ENCODE results near the gene SLC35A4. TPM values are rescaled to one million over a fixed set of nuclear protein-coding genes. Genes with fewer than 3 reads are reported as not detected.
A peak's percentile ranks its signal among the peaks of the same experiment; 100 is the strongest.
"Not testable (repeated sequence)": the region's sequence is repeated elsewhere in the genome, so short reads cannot be mapped to it uniquely, and the experiment has no call there.

The SLC35A4 gene
- total RNA-seq, 4 donors from 2014 or later: 41.4 to 56.9 (median 52.6) TPM

DNA sequence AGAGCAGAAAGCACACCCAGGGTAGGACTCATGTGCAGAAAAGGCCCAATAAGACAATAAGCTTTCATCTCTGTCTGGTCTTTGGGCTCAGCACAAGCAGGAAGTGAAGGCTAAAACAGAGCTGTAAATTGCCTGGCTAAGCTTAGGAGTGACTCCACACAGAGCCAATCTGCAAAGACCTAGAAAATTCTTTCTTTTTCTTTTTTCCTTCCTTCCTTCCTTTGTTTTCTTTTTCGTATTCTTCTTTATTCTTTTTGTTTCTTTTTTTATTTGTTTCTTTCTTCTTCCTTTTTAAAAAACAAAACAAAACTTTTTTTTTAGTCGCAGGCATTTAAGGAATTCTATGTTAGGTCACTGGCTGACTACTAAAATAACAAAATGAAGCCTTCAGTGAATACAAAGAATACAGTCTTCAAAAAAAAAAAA is 12.2 kb downstream of the SLC35A4 start:
- Histone ChIP-seq H3K27me3 (no peaks in the 10 kb centered on the region), H3K9me3 (no peaks in the 10 kb centered on the region), H3K4me1 (peaks cover 0 to 3% (median 0%) of the 10 kb centered on the region in 3 donors), H3K36me3 (no peaks in the 10 kb centered on the region), H3K4me3 (no peak overlapping the region), H3K27ac (peak overlapping the region in 3 of 4 donors; percentile 0 to 61 (median 31))
- 63 to 69% methylated on average over 2 of the region's 2 CpGs for WGBS, 2 donors
- DNase-seq: no peak
- intact Hi-C loops (cut with DNase I): no loop called here
- TF ChIP-seq, protein P1, sequence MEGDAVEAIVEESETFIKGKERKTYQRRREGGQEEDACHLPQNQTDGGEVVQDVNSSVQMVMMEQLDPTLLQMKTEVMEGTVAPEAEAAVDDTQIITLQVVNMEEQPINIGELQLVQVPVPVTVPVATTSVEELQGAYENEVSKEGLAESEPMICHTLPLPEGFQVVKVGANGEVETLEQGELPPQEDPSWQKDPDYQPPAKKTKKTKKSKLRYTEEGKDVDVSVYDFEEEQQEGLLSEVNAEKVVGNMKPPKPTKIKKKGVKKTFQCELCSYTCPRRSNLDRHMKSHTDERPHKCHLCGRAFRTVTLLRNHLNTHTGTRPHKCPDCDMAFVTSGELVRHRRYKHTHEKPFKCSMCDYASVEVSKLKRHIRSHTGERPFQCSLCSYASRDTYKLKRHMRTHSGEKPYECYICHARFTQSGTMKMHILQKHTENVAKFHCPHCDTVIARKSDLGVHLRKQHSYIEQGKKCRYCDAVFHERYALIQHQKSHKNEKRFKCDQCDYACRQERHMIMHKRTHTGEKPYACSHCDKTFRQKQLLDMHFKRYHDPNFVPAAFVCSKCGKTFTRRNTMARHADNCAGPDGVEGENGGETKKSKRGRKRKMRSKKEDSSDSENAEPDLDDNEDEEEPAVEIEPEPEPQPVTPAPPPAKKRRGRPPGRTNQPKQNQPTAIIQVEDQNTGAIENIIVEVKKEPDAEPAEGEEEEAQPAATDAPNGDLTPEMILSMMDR (IDR thresholded peaks at IDR 0.05): no peak
- TF ChIP-seq POLR2A (IDR thresholded peaks at IDR 0.05): no peak

DNA sequence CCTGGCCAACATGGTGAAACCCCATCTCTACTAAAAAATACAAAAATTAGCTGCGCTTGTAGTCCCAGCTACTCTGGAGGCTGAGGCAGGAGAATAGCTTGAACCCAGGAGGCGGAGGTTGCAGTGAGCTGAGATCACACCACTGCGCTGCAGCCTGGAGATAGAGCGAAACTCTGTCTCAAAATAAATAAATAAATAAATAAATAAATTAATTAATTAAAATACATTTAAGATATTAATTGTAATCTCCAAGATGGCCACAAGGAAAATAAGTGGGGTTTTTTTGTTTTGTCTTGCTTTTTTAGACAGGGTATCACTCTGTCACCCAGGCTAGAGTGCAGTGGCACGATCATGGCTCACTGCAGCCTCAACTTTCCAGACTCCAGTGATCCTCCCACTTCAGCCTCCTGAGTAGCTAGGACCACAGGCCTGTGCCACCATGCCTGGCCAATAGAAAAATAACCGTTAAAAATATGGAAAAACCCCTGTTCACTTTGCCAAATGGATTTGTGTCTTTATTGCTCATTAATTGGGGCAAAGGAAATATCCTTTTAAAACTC is 14.6 kb downstream of the SLC35A4 start:
- intact Hi-C loops (cut with DNase I); H3K27ac ChIP-seq; H3K27me3 ChIP-seq; H3K4me1 ChIP-seq; DNase-seq; H3K9me3 ChIP-seq; H3K4me3 ChIP-seq; H3K36me3 ChIP-seq: not testable (repeated sequence)
- WGBS, 2 donors: 88 to 91% methylated on average over 6 of the region's 6 CpGs

DNA sequence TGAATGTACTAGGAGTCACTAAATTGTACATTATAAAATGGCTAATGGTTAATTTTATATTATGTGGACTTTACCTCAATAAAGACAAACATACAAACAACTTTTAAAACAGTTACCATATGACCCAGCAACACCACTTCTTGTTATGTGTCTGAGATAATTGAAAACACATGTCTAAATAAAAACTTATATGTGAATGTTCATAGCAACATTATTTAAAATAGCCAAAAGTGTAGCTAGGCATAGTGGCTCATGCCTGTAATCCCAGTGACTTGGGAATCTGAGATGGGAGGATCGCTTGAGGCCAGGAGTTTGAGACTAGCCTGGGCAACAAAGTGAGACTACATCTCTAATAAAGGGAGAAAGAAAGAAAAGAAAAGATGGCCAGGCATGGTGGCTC is 22.9 kb downstream of the SLC35A4 start:
- Histone ChIP-seq H3K27me3 (no peaks in the 10 kb centered on the region), H3K4me3 (no peak overlapping the region), H3K4me1 (peaks cover 0 to 27% (median 0%) of the 10 kb centered on the region in 3 donors), H3K36me3 (no peaks in the 10 kb centered on the region), H3K27ac (no peak overlapping the region), H3K9me3 (no peaks in the 10 kb centered on the region)
- intact Hi-C loops (cut with DNase I): no loop called here
- DNase-seq: no peak
- no peak for TF ChIP-seq POLR2A (IDR thresholded peaks at IDR 0.05)
- WGBS, 2 donors: 87 to 94% methylated on average over 1 of the region's 1 CpG

DNA sequence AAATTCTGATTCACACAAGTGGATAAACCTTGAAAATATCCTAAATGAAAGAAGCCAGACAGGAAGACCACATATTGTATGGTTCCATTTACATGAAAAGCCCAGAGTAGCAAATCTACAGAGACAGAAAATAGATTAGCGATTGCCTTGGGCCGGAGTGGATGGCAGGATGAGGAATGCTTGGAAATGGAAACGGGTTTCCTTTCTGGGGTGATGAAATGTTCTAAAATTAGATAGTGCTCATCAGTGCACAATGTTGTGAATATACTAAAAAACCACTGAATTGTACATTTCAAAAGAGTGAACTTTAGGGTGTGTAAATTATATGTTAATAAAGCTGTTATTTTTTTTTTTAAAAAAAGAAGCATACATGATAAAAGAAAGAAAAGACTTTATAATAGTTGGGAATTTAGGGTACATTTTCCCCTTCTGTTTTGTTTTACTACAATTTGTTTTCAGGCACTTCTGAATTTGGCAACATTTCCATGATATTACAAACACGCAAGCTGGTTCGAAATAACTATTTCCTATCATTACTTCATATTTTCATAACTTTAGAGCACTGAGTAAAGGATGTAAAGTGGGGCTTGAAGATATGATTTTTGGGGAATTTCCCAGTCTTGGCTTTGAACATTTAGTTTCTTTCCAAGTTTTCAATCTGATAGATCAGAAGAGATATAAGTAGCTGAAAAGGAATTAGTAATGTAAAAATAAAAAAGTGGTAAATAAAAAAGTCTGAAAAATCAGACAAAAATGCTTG is 23.9 kb downstream of the SLC35A4 start:
- H3K4me1 ChIP-seq: peaks cover 0 to 27% (median 0%) of the 10 kb centered on the region in 3 donors
- no peak overlapping the region for H3K4me3 ChIP-seq
- intact Hi-C loops (cut with DNase I): no loop called here
- H3K27me3 ChIP-seq: no peaks in the 10 kb centered on the region
- WGBS, 2 donors: 32 to 53% methylated on average over 5 of the region's 5 CpGs
- H3K27ac ChIP-seq: peak overlapping the region in 3 of 4 donors; percentile 22 to 55 (median 36)
- H3K36me3 ChIP-seq: no peaks in the 10 kb centered on the region
- TF ChIP-seq, protein P1 (IDR thresholded peaks at IDR 0.05): no peak
- TF ChIP-seq POLR2A (IDR thresholded peaks at IDR 0.05): no peak
- no peak for DNase-seq
- no peaks in the 10 kb centered on the region for H3K9me3 ChIP-seq

DNA sequence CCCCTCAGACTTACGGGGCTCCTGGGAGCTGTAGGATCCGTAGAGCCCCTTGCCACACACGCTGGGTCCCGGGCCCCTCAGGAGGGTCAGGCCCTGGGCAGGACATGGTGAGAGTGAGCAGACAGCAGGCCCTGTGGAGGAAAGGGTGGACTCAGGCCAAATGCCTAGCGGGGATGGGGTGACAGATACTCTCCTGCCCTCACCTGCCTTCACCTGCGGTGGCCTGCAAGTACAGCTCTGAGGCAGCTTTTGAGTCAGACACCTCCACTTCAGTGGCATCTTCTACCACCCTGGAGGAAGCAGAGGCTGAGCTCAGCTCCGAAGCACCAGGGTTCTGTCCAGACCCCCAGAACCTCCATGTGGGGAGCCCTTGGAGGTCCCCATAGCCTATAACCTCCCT is 26.2 kb downstream of the SLC35A4 start:
- Histone ChIP-seq H3K4me3 (no peak overlapping the region), H3K27me3 (no peaks in the 10 kb centered on the region), H3K36me3 (no peaks in the 10 kb centered on the region), H3K4me1 (peaks cover 0 to 33% (median 6%) of the 10 kb centered on the region in 3 donors), H3K27ac (no peak overlapping the region), H3K9me3 (no peaks in the 10 kb centered on the region)
- TF ChIP-seq POLR2A (IDR thresholded peaks at IDR 0.05): no peak
- TF ChIP-seq, protein P1 (IDR thresholded peaks at IDR 0.05): no peak
- intact Hi-C loops (cut with DNase I): no loop called here
- no peak for DNase-seq
- WGBS, 2 donors: 68 to 70% methylated on average over 4 to 5 of the region's 7 CpGs

DNA sequence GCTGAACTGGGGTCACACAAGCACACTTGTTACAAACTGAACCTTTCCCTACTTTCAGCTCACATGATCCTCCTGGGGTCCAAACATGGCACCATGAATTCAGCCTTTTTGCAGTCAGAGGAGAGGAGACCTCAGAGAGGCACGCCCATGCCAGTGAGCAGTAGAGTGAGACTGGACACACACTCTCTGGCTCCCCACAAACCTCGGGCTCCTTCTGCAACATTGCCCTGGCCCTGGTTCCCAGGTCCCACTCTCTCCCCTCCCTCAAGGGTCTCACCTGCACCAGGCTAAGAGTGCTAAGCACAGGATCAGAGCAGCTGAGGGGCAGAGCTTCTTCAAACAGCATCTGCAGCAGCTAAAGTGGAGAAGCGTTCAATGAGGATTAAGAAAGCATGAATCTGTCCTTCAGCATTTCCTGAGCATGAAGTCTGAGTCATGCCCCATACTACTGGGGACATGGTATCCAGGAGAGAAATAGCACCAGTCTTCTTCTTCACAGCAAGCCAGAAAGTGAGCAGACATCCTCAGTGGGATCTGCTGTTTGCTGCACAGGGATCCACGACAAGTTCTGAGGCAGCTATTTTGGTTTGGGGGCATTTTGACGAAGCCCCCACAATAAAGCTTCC is 27.2 kb downstream of the SLC35A4 start:
- DNase-seq: no peak
- H3K4me3 ChIP-seq: peak overlapping the region in 1 of 4 donors; percentile 18
- WGBS, 2 donors: 43 to 73% methylated on average over 3 of the region's 5 CpGs
- H3K4me1 ChIP-seq: peaks cover 0 to 41% (median 6%) of the 10 kb centered on the region in 3 donors
- TF ChIP-seq POLR2A (IDR thresholded peaks at IDR 0.05): peak in 1 of 4 donors; percentile 12
- TF ChIP-seq, protein P1 (IDR thresholded peaks at IDR 0.05): no peak
- H3K27me3 ChIP-seq: no peaks in the 10 kb centered on the region
- intact Hi-C loops (cut with DNase I): no loop called here
- no peaks in the 10 kb centered on the region for H3K9me3 ChIP-seq
- peak overlapping the region in 2 of 4 donors; percentile 19 to 66 for H3K27ac ChIP-seq
- no peaks in the 10 kb centered on the region for H3K36me3 ChIP-seq

DNA sequence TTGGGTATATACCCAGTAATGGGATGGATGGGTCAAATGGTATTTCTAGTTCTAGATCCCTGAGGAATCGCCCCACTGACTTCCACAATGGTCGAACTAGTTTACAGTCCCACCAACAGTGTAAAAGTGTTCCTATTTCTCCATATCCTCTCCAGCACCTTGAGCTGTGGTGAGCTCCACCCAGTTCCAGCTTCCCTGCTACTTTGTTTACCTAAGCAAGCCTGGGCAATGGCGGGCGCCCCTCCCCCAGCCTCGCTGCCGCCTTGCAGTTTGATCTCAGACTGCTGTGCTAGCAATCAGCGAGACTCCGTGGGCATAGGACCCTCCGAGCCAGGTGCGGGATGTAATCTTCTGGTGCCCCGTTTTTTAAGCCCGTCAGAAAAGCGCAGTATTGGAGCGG is 28.4 kb downstream of the SLC35A4 start:
- H3K27me3 ChIP-seq; H3K9me3 ChIP-seq; intact Hi-C loops (cut with DNase I); H3K36me3 ChIP-seq; DNase-seq: not testable (repeated sequence)
- H3K4me3 ChIP-seq: peak overlapping the region in 1 of 4 donors; percentile 16
- H3K27ac ChIP-seq: peak overlapping the region in 2 of 4 donors; percentile 46 to 55
- peaks cover 0 to 41% (median 6%) of the 10 kb centered on the region in 3 donors for H3K4me1 ChIP-seq
- no CpG with 5 or more reads among the region's 14 CpGs for WGBS, 2 donors

All from esophagus squamous epithelium (tissue), 5 donors.